Measurements from ENCODE around the gene DALRD3. TPM values are rescaled to one million over a fixed set of nuclear protein-coding genes. Genes with fewer than 3 reads are reported as not detected.

DALRD3 gene, protein sequence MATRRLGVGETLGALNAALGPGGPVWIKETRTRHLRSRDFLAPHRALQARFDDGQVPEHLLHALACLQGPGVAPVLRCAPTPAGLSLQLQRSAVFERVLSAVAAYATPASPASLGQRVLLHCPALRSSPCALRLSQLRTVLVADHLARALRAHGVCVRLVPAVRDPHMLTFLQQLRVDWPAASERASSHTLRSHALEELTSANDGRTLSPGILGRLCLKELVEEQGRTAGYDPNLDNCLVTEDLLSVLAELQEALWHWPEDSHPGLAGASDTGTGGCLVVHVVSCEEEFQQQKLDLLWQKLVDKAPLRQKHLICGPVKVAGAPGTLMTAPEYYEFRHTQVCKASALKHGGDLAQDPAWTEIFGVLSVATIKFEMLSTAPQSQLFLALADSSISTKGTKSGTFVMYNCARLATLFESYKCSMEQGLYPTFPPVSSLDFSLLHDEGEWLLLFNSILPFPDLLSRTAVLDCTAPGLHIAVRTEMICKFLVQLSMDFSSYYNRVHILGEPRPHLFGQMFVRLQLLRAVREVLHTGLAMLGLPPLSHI
- 27.5 TPM for total RNA-seq
- polyA plus RNA-seq: 35.0 TPM
- long read RNA-seq, donor 1, partial matches to known transcripts: 9 of 27 reads
- long read RNA-seq, donor 1, other reads (novel, unspliced or antisense): 17 of 27 reads
- long read RNA-seq, donor 2, partial matches to known transcripts: 432 of 504 reads
- long read RNA-seq, donor 2, other reads (novel, unspliced or antisense): 68 of 504 reads
- long read RNA-seq, donor 3, partial matches to known transcripts: 219 of 259 reads
- long read RNA-seq, donor 3, other reads (novel, unspliced or antisense): 36 of 259 reads
- long read RNA-seq, donor 4, partial matches to known transcripts: 163 of 165 reads
- long read RNA-seq, donor 4, other reads (novel, unspliced or antisense): 0 of 165 reads
- long read RNA-seq, donor 5, partial matches to known transcripts: 226 of 254 reads
- long read RNA-seq, donor 5, other reads (novel, unspliced or antisense): 22 of 254 reads
- long read RNA-seq, donor 6: 0 reads
- long read RNA-seq, donor 7, partial matches to known transcripts: 109 of 308 reads
- long read RNA-seq, donor 7, other reads (novel, unspliced or antisense): 196 of 308 reads
- long read RNA-seq, donor 8, partial matches to known transcripts: 0 of 2 reads
- long read RNA-seq, donor 8, other reads (novel, unspliced or antisense): 0 of 2 reads
- long read RNA-seq, donor 9, partial matches to known transcripts: 0 of 1 reads
- long read RNA-seq, donor 9, other reads (novel, unspliced or antisense): 0 of 1 reads
- long read RNA-seq, donor 10, partial matches to known transcripts: 0 of 2 reads
- long read RNA-seq, donor 10, other reads (novel, unspliced or antisense): 0 of 2 reads

DNA sequence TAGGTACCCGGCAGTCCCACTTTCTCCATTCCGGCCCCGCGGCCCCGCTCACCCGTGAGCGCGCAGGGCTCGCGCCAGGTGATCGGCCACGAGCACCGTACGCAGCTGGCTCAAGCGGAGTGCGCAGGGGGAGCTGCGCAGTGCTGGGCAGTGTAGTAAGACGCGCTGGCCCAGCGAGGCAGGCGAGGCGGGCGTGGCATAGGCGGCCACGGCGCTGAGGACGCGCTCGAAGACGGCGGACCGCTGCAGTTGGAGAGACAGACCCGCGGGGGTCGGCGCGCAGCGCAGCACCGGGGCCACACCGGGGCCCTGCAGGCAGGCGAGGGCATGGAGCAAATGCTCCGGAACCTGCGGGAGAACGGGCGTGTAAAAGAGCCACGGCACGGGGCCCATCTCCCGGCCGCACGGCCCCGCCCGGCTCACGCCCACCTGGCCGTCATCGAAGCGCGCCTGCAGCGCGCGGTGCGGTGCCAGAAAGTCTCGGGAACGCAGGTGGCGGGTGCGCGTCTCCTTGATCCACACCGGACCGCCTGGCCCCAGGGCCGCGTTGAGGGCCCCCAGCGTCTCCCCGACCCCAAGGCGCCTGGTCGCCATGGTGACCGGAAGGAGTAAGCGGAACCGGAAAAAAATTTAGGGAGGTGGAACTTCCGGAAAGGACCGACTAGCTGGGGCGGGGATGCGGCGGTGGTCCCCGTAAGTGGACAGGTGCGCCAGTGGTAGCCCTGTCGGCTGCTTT lies at the start of gene DALRD3:
Gene DALRD3, minus strand, starts transcription at position 610 of the 736 bp plus-strand sequence. Its CDS starts 16 bp downstream, at position 594.
- Histone ChIP-seq H3K36me3 (ENCODE audit: control insufficient read depth in 2 of 2, insufficient read depth in 2 of 2, low read length in 1 of 2) (peaks cover 35 to 43% of the 10 kb centered on the region in 2 donors), H3K4me3 (ENCODE audit: low read length in 2 of 2) (peak within 1 kb of the TSS; percentile 56 to 78), H3K27me3 (ENCODE audit: control insufficient read depth in 2 of 2, insufficient read depth in 1 of 2, low read length in 1 of 2) (peaks cover 0 to 10% of the 10 kb centered on the region in 2 donors), H3K27ac (ENCODE audit: low read depth in 1 of 2, low read length in 1 of 2) (peak within 1 kb of the TSS; percentile 79 to 86), H3K9me3 (ENCODE audit: control insufficient read depth in 2 of 2, insufficient read depth in 1 of 2, low read length in 1 of 2) (peaks cover 0 to 8% of the 10 kb centered on the region in 2 donors), H3K4me1 (ENCODE audit: control insufficient read depth in 2 of 2, insufficient read depth in 2 of 2, low read length in 2 of 2) (peaks cover 11 to 42% of the 10 kb centered on the region in 2 donors)
- under 1% methylated on average over 85 of the region's 85 CpGs for WGBS
- peak in 4 of 9 donors; percentile 35 to 71 (median 54) for DNase-seq (ENCODE audit: low read depth in 6 of 9, low spot score in 9 of 9)

DNA sequence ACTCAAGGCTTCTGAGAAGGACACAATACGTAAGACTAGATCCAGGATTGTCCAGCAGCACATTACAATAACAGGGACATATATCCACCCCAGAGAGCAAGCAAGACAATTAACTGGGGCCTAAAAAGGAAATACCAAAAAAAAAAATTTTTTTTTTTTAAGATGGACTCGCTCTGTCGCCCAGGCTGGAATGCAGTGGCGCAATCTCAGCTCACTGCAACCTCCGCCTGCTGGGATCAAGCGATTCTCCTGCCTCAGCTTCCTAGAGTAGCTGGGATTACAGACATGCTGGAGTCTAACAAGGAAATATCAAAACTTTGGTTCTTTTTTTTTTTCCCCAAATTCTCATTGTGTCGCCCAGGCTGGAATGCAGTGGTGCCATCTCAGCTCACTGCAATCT lies 39.6 kb upstream of the DALRD3 start:
- no peak overlapping the region for H3K27ac ChIP-seq (ENCODE audit: low read depth in 1 of 2, low read length in 1 of 2)
- no peaks in the 10 kb centered on the region for H3K27me3 ChIP-seq (ENCODE audit: control insufficient read depth in 2 of 2, insufficient read depth in 1 of 2, low read length in 1 of 2)
- no peaks in the 10 kb centered on the region for H3K4me1 ChIP-seq (ENCODE audit: control insufficient read depth in 2 of 2, insufficient read depth in 2 of 2, low read length in 2 of 2)
- DNase-seq (ENCODE audit: low read depth in 6 of 9, low spot score in 9 of 9): no peak
- peaks cover 60 to 68% of the 10 kb centered on the region in 2 donors for H3K36me3 ChIP-seq (ENCODE audit: control insufficient read depth in 2 of 2, insufficient read depth in 2 of 2, low read length in 1 of 2)
- H3K9me3 ChIP-seq (ENCODE audit: control insufficient read depth in 2 of 2, insufficient read depth in 1 of 2, low read length in 1 of 2): no peaks in the 10 kb centered on the region
- no peak overlapping the region for H3K4me3 ChIP-seq (ENCODE audit: low read length in 2 of 2)
- 98% methylated on average over 7 of the region's 7 CpGs for WGBS

DNA sequence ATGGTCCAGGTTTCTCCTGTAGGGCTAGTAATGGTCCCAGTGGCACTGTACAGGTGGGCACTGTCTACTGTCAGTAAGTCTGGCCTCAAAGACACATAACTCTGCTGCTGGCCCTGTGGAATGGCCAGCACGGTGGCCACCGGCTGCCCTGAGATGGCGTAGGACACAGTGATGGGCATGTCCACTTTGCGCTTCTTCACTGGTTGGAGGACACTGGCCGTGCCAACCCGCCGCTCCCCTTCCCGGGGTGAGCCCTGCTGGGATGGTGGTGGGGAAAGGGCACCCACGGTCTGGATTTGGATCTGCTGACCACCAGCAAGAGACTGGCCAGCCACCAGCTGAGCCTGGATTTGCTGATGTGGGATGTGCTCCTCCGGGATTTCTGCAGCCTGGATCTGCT lies 38.9 kb upstream of the DALRD3 start:
- Histone ChIP-seq H3K36me3 (ENCODE audit: control insufficient read depth in 2 of 2, insufficient read depth in 2 of 2, low read length in 1 of 2) (peaks cover 59 to 70% of the 10 kb centered on the region in 2 donors), H3K9me3 (ENCODE audit: control insufficient read depth in 2 of 2, insufficient read depth in 1 of 2, low read length in 1 of 2) (no peaks in the 10 kb centered on the region), H3K4me3 (ENCODE audit: low read length in 2 of 2) (no peak overlapping the region), H3K27ac (ENCODE audit: low read depth in 1 of 2, low read length in 1 of 2) (no peak overlapping the region), H3K27me3 (ENCODE audit: control insufficient read depth in 2 of 2, insufficient read depth in 1 of 2, low read length in 1 of 2) (no peaks in the 10 kb centered on the region), H3K4me1 (ENCODE audit: control insufficient read depth in 2 of 2, insufficient read depth in 2 of 2, low read length in 2 of 2) (no peaks in the 10 kb centered on the region)
- no peak for DNase-seq (ENCODE audit: low read depth in 6 of 9, low spot score in 9 of 9)
- 98% methylated on average over 10 of the region's 10 CpGs for WGBS

DNA sequence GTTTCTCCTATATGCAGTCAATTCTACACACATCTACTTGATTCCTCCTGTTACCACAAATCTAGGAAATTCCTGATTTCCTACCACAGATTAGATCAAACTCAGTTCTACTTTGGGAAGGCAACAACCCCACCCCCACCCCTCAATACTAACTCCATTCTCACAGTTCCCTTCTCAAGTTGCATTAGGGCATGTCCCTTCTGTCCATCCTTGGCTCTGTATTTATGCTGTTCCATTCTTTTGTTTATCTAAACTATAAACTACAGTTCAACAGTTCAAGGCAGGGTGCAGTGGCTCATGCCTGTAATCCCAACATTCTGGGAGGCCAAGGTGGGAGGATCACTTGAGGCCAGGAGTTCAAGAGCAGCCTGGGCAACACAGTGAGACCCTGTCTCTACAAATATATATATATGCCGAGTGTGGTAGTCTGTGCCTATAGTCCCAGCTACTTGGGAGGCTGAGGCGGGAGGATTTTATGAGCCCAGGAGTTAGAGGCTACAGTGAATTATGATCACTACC lies 36.0 kb upstream of the DALRD3 start:
- DNase-seq (ENCODE audit: low read depth in 6 of 9, low spot score in 9 of 9): no peak
- H3K27me3 ChIP-seq (ENCODE audit: control insufficient read depth in 2 of 2, insufficient read depth in 1 of 2, low read length in 1 of 2): no peaks in the 10 kb centered on the region
- H3K36me3 ChIP-seq (ENCODE audit: control insufficient read depth in 2 of 2, insufficient read depth in 2 of 2, low read length in 1 of 2): peaks cover 53 to 67% of the 10 kb centered on the region in 2 donors
- no peak overlapping the region for H3K27ac ChIP-seq (ENCODE audit: low read depth in 1 of 2, low read length in 1 of 2)
- H3K9me3 ChIP-seq (ENCODE audit: control insufficient read depth in 2 of 2, insufficient read depth in 1 of 2, low read length in 1 of 2): no peaks in the 10 kb centered on the region
- WGBS: 97% methylated on average over 2 of the region's 2 CpGs
- no peaks in the 10 kb centered on the region for H3K4me1 ChIP-seq (ENCODE audit: control insufficient read depth in 2 of 2, insufficient read depth in 2 of 2, low read length in 2 of 2)
- H3K4me3 ChIP-seq (ENCODE audit: low read length in 2 of 2): no peak overlapping the region

DNA sequence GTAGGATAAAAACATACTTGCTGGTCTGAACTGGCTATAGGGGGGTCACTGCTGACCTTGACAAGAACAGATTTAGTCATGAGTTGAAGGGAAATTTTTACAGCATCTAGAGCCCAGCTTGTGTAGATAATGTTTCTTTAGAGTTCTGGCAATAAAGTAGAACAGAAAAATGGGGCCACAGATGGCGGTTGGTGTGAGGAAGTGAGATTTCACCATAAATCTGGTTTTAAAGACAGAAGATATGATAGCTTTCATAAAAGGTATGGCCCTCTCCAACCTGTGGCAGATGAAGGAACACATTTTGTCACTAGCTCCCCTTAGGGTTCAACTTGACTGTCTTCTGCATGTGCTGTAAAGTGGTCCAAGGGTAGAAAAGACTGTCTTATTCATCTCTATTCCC lies 35.2 kb upstream of the DALRD3 start:
- DNase-seq (ENCODE audit: low read depth in 6 of 9, low spot score in 9 of 9): no peak
- WGBS: 96% methylated on average over 1 of the region's 1 CpG
- H3K27ac ChIP-seq (ENCODE audit: low read depth in 1 of 2, low read length in 1 of 2): no peak overlapping the region

DNA sequence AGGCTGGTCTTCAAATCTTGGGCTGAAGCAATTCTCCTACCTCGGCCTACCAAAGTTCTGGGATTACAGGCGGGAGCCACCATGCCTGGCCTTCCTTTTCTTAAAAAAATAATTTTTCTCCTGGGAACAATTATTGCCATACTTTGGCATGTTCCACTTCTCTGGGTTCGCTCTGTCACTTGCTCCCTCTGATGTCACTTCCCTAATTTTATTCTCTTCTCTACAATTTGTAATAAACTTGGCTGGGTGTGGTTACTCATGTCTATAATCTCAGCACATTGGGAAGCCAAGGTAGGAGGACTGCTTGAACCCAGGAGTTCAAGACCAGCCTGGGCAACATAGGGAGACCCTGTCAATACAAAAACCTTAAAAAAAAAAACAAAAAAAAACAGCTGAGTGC lies 16.9 kb upstream of the DALRD3 start:
- H3K9me3 ChIP-seq (ENCODE audit: control insufficient read depth in 2 of 2, insufficient read depth in 1 of 2, low read length in 1 of 2): no peaks in the 10 kb centered on the region
- no peaks in the 10 kb centered on the region for H3K27me3 ChIP-seq (ENCODE audit: control insufficient read depth in 2 of 2, insufficient read depth in 1 of 2, low read length in 1 of 2)
- H3K4me1 ChIP-seq (ENCODE audit: control insufficient read depth in 2 of 2, insufficient read depth in 2 of 2, low read length in 2 of 2): no peaks in the 10 kb centered on the region
- no peak for DNase-seq (ENCODE audit: low read depth in 6 of 9, low spot score in 9 of 9)
- no peak overlapping the region for H3K4me3 ChIP-seq (ENCODE audit: low read length in 2 of 2)
- H3K36me3 ChIP-seq (ENCODE audit: control insufficient read depth in 2 of 2, insufficient read depth in 2 of 2, low read length in 1 of 2): peaks cover 52 to 85% of the 10 kb centered on the region in 2 donors
- WGBS: 95% methylated on average over 3 of the region's 3 CpGs
- no peak overlapping the region for H3K27ac ChIP-seq (ENCODE audit: low read depth in 1 of 2, low read length in 1 of 2)

More for the DNA sequence above, 35.2 kb upstream of the DALRD3 start:
- no peaks in the 10 kb centered on the region for H3K9me3 ChIP-seq (ENCODE audit: control insufficient read depth in 2 of 2, insufficient read depth in 1 of 2, low read length in 1 of 2)
- H3K4me3 ChIP-seq (ENCODE audit: low read length in 2 of 2): no peak overlapping the region
- H3K27me3 ChIP-seq (ENCODE audit: control insufficient read depth in 2 of 2, insufficient read depth in 1 of 2, low read length in 1 of 2): no peaks in the 10 kb centered on the region
- peaks cover 56 to 70% of the 10 kb centered on the region in 2 donors for H3K36me3 ChIP-seq (ENCODE audit: control insufficient read depth in 2 of 2, insufficient read depth in 2 of 2, low read length in 1 of 2)
- no peaks in the 10 kb centered on the region for H3K4me1 ChIP-seq (ENCODE audit: control insufficient read depth in 2 of 2, insufficient read depth in 2 of 2, low read length in 2 of 2)

DNA sequence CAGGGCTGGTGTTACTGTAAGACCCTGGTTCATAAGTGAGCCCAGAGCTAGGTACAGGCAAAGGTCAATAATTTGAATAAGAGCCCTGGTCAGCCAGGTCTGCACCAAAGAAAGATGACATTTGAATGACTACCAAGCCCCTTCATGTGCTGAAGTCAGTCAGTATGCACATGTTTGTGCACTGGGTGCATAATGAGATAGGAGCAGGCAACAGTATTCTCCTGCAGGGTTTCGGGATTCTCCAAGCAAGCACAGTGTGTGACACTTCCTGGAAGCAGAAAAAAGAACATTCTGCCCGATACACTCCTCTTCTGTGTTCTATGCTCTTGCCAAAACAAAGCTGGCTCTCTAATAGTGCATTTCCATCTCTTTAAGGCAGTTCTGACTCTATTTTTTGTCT lies 16.3 kb upstream of the DALRD3 start:
- Histone ChIP-seq H3K27ac (ENCODE audit: low read depth in 1 of 2, low read length in 1 of 2) (no peak overlapping the region), H3K4me3 (ENCODE audit: low read length in 2 of 2) (no peak overlapping the region), H3K9me3 (ENCODE audit: control insufficient read depth in 2 of 2, insufficient read depth in 1 of 2, low read length in 1 of 2) (no peaks in the 10 kb centered on the region), H3K36me3 (ENCODE audit: control insufficient read depth in 2 of 2, insufficient read depth in 2 of 2, low read length in 1 of 2) (peaks cover 49 to 85% of the 10 kb centered on the region in 2 donors), H3K4me1 (ENCODE audit: control insufficient read depth in 2 of 2, insufficient read depth in 2 of 2, low read length in 2 of 2) (peaks cover 0 to under 1% of the 10 kb centered on the region in 2 donors), H3K27me3 (ENCODE audit: control insufficient read depth in 2 of 2, insufficient read depth in 1 of 2, low read length in 1 of 2) (no peaks in the 10 kb centered on the region)
- DNase-seq (ENCODE audit: low read depth in 6 of 9, low spot score in 9 of 9): no peak
- WGBS: 98% methylated on average over 2 of the region's 2 CpGs

Data from thymus (tissue), 14 donors.